ENCODE measurements around the gene ERH. TPM values are rescaled to one million over a fixed set of nuclear protein-coding genes. Genes with fewer than 3 reads are reported as not detected.
A peak's percentile ranks its signal among the peaks of the same experiment; 100 is the strongest.

ERH gene
- total and polyA plus RNA-seq, 10 of the 15 experiments (the other 5 are each of a cell fraction or from before 2014, with no cell fraction given): 255 to 852 (median 382) TPM

GRCh38 chr14:69392481-69392880 is 5.6 kb downstream of the ERH start (continued):
- TF ChIP-seq EP300 (IDR thresholded peaks at IDR 0.05; ENCODE audit: borderline replicate concordance in 1 of 2, control insufficient read depth in 1 of 2, low read depth in 2 of 2, low read length in 2 of 2): peak; percentile 20 to 60; a peak in 2 of 4 replicates
- TF ChIP-seq ZNF24 (IDR thresholded peaks at IDR 0.05): peak; percentile 64
- TF ChIP-seq NKRF (conservative IDR thresholded peaks at IDR 0.05): no peak
- TF ChIP-seq ZNF207 (IDR thresholded peaks at IDR 0.05; ENCODE audit: borderline replicate concordance): no peak
- no peak for TF ChIP-seq ATF3 (IDR thresholded peaks at IDR 0.05; ENCODE audit: borderline replicate concordance, extremely low read depth, low read depth, low read length)
- TF ChIP-seq, protein P1, sequence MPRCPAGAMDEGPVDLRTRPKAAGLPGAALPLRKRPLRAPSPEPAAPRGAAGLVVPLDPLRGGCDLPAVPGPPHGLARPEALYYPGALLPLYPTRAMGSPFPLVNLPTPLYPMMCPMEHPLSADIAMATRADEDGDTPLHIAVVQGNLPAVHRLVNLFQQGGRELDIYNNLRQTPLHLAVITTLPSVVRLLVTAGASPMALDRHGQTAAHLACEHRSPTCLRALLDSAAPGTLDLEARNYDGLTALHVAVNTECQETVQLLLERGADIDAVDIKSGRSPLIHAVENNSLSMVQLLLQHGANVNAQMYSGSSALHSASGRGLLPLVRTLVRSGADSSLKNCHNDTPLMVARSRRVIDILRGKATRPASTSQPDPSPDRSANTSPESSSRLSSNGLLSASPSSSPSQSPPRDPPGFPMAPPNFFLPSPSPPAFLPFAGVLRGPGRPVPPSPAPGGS (IDR thresholded peaks at IDR 0.05; ENCODE audit: borderline replicate concordance, insufficient read depth, low read depth, low read length, poor library complexity, severe bottlenecking): no peak
- no peak for TF ChIP-seq POU2F2 (IDR thresholded peaks at IDR 0.05; ENCODE audit: borderline replicate concordance, low read depth, low read length)
- TF ChIP-seq ZZZ3 (IDR thresholded peaks at IDR 0.05; ENCODE audit: control insufficient read depth, insufficient read length, low read depth): no peak
- TF ChIP-seq RAD21 (IDR thresholded peaks at IDR 0.05; ENCODE audit: insufficient read depth, low read depth, low read length): no peak
- no peak for TF ChIP-seq POLR2AphosphoS5 (IDR thresholded peaks at IDR 0.05; ENCODE audit: low read length)
- no peak for TF ChIP-seq SUZ12 (IDR thresholded peaks at IDR 0.05; ENCODE audit: unreplicated experiment)
- peak; percentile 86 for TF ChIP-seq NR2C1 (IDR thresholded peaks at IDR 0.05)
- no peak for TF ChIP-seq CBX3 (IDR thresholded peaks at IDR 0.05; ENCODE audit: borderline replicate concordance, low read depth)
